ENCODE results near the gene HNRNPF.

DNA sequence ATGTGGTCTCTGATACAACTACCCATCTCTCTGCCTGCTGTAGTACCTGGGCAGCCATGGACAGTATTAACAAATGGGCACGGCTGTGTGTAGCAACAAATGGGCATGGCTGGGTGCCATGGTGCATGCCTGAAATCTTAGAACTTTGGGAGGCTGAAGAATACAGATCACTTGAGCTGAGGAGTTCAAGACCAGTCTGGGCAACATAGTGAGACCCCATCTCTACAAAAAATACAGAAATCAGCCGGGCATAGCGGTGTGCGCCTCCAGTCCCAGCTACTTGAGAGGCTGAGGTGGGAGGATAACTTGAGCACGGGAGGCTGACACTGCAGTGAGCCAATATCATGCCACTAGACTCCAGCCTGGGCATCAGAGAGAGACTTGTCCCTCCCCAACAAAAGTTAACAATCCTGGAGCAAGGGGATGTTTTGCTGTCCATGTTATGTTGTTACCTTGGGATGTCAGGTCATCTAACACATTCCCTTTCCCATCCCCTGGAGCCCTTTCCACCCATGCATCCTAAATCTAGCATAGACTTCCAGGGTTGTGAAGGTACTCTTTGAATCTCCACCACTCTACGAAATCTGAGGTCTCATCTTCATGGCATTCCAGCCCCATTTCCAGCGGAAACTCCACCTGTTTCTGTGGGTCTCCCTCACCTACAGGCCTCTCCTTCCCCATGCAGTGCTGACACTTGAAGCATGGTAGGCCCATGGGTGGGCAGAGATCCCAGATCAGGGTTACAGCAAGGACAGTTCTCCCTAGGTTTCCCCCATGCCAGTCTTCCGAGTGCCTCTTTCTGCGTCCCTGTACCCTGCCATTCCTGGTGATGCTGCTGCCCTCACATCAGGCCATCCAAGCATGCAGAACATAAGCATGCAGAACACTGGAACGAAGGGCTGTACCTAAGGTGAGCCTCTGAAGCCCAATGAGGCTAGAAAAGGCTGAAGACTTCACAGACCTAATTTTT lies 24.4 kb downstream of the HNRNPF start:
- TF ChIP-seq, protein P1, sequence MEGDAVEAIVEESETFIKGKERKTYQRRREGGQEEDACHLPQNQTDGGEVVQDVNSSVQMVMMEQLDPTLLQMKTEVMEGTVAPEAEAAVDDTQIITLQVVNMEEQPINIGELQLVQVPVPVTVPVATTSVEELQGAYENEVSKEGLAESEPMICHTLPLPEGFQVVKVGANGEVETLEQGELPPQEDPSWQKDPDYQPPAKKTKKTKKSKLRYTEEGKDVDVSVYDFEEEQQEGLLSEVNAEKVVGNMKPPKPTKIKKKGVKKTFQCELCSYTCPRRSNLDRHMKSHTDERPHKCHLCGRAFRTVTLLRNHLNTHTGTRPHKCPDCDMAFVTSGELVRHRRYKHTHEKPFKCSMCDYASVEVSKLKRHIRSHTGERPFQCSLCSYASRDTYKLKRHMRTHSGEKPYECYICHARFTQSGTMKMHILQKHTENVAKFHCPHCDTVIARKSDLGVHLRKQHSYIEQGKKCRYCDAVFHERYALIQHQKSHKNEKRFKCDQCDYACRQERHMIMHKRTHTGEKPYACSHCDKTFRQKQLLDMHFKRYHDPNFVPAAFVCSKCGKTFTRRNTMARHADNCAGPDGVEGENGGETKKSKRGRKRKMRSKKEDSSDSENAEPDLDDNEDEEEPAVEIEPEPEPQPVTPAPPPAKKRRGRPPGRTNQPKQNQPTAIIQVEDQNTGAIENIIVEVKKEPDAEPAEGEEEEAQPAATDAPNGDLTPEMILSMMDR (IDR thresholded peaks at IDR 0.05; ENCODE audit: borderline replicate concordance, extremely low read depth, low read length, poor library complexity, severe bottlenecking): no peak
- TF ChIP-seq EZH2 (IDR thresholded peaks at IDR 0.05; ENCODE audit: borderline replicate concordance, low read depth, low read length, severe bottlenecking): no peak
